NT2/D1 (cell line): ENCODE results near the gene TAL2.

Experiments
- SUZ12 ChIP-seq: IDR thresholded peaks from 2 replicates; pipeline ENCODE4 v1.6.1; 2011; ENCODE audit not compliant: insufficient read length, insufficient read depth; ENCODE audit errors: extremely low read depth
- YY1 ChIP-seq: IDR thresholded peaks from 2 replicates; pipeline ENCODE4 v1.6.1; 2011; ENCODE audit not compliant: insufficient read length, insufficient read depth

DNA sequence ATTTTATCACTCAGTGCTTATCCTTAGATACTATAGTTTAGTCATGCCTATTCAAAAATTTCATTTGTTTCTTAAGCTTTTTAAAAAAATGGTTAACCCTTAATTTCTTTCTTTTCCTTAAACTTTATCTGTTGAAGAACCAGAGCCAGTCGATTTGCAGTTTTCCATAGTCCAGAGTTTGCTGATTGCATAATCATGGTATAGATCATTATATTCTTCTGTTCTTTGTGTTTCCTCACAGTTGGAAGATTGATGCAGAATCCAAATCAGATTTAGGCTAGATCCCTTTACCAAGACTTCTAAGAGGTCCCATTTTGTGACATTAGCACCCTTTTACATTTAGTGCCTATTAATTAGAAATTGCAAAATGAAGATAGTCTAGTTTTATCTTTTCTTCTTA is 50.0 kb downstream of the TAL2 start:
- TF ChIP-seq SUZ12, result no peak
- TF ChIP-seq YY1, result no peak
